Measurements from ENCODE around the gene LANCL2.
"Not testable (repeated sequence)": the region's sequence is repeated elsewhere in the genome, so short reads cannot be mapped to it uniquely, and the experiment has no call there.

The LANCL2 gene

GRCh38 chr7:55405856-55406541 lies 40.9 kb downstream of the LANCL2 start:
- DNase-seq (ENCODE audit: low read depth in 3 of 3) = no peak

DNA sequence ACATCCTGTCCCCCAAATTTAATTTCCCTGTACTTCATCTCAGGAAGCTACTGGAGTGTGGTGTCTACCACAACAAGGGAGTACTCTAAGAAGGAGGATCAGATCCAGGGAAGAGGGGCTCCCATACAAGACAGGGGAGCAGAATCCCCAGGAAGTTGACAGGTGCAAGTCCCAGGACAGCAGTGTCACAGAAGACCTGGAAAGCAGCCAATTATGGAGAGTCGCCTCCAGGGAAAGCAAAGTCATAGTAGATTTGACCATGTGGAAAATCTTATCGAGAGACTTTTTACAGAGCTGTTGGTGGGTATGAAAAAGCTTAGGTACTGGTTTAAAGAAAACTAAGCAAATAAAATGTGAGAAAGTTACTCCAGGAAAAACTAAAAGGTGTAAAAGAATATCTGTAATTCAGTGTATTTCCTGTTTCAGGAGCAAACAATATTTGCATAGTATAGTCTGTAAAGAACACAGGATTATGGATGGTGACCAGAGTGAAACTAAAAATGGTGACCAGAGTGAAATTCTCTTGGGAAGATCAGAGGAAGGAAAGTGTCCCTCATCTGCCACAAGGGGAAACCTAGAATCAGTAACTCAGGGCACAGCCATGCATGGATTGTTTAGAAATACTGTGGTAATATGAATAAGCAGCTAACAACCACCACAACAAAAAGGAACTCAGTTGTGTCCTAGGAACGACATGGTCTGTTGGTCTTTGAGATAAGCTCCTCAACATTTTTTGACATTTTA lies 44.5 kb downstream of the LANCL2 start:
- no peak for DNase-seq (ENCODE audit: low read depth in 3 of 3)

DNA sequence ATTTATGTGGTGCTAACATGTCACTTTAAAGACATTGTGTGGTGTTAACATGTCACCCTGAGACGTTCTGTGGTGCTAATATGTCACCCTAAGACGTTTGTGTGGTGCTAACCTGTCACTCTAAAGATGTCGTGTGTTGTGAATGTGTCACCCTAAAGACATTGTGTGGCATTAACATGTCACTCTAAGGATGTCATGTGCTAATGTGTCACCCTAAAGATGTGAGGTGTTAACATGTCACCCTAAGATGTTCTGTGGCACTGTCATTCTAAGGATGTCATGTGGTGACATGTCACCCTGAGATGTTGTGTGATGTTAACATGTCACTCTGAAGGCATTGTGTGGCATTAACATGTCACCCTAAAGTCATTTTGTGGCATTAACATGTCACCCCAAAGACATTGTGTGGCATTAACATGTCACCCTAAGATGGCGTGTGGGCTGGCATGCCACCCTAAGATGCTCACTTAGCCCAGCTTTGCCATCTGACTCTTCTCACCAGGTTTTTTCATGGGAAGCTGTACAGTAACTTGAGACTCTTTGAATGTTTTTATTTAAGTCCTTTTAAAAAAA lies 45.6 kb downstream of the LANCL2 start:
- DNase-seq (ENCODE audit: low read depth in 3 of 3) = no peak

GRCh38 chr7:55411844-55412243 lies 46.7 kb downstream of the LANCL2 start:
- no peak for DNase-seq (ENCODE audit: low read depth in 3 of 3)

DNA sequence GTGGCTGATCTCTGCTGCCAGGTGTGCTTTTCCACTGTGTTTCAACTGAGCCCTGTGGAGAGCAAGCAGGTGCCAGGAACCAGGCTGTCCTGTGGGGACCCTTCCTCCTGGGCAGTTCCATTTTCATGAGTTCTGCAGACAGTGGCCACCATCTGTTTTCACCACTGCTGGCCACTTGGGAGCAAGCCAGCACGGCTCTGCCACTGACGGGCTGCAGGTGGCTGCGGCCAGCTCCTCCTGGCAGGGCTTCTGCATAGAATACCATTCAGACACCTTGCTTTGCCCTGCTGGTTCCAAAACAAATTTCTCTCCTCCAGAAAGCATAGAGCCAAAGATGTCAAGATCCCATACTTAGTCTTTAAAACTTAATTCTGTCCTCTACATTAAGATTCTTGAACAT lies 48.3 kb downstream of the LANCL2 start:
- no peak for DNase-seq (ENCODE audit: low read depth in 3 of 3)

DNA sequence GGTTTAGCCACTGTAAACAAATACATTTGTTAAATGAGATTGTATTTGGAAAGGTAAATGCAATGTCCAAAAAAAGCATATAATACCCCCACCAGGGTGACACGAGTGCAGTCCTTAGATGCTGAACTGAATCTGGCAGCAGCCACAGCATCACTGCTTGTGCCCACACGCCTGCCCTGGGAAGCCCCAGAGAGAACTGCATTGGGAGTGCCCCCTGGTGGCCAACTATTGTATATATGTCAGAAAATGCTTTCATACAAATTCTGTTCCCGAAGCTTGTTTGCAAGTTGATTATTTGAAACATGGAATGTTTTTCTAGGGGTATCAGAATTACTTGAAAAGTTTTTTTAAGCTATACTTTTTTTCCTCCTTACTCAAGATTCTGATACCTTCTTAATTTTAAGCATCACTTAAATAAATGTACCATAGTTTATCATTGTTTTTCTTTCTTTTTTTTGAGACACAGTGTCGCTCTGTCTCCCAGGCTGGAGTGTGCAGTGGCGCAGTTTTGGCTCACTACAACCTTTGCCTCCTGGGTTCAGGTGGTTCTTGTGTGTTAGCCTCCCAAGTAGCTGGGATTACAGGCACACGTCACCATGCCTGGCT lies 50.1 kb downstream of the LANCL2 start:
- DNase-seq (ENCODE audit: low read depth in 3 of 3) = peak; percentile 58 to 67 (median 65)

GRCh38 chr7:55417456-55417855 lies 52.3 kb downstream of the LANCL2 start:
- not testable (repeated sequence) for DNase-seq (ENCODE audit: low read depth in 3 of 3)

- DNase-seq (ENCODE audit: low read depth in 3 of 3) = no peak
These were observed 55.4 kb downstream of the LANCL2 start for GRCh38 chr7:55420530-55420929.

DNA sequence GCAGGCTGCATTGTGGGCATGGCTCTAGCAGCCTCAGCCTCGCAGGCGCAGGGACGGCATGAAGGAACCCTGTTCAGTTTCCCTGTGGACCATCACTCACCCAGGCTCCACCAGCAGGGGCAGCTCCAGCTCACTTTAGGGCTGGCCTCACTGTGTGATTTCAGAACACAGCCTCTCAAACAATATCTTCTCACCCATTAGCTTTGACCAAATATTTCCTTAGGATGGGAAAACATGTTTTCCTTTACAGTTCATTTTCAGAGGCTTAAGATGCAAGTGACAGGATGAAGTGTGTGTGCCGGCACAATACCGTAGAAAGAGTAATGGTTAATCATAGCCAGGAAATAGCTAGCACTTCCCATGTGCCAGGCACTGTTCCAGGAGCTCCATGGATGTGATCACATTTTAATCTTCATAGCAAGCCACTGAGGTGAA lies 58.2 kb downstream of the LANCL2 start:
- no peak for DNase-seq (ENCODE audit: low read depth in 3 of 3)

DNA sequence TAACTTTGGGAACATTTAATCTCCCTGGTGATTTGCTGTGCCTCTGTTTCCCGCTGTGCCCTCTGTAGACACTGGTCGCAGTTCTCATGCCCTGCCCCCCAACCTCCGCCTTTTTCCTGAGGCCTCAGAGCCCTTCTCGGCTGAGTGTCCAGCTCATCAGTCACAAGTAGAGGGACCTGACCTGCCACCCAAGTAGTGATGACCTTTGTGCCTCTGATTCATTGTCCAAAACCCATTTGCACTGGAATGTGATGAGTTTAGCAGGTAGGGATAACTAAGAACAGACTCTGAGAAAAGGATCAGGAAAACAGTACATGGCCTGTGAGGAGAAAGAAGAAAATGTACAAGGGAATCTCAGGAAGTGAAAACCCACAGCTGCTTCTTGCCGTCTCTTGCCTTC lies 58.8 kb downstream of the LANCL2 start:
- DNase-seq (ENCODE audit: low read depth in 3 of 3) = no peak

DNA sequence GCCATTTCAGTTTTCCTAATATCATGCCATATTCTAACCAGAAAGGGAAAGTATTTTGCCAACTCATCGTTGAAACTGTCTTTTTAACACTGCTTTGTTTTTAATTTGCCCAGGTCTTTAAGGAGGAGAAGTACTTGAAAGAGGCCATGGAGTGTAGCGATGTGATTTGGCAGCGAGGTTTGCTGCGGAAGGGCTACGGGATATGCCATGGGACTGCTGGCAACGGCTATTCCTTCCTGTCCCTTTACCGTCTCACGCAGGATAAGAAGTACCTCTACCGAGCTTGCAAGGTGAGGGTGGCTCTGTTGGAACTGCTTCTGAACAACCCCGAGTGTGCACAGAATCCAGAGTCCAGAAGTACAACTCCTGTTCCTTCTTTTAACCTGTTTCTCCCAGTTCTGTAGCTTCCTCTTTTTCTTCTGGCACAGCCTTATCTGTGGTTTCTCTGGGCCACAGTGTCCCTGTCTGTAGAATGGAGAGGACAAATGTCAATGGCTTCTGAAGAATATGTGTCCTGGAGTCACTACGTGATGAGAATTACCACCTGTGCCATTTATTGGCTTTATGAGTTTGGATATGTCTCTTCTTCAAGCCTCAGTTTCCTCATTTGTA lies 60.1 kb downstream of the LANCL2 start:
- DNase-seq (ENCODE audit: low read depth in 3 of 3) = no peak

DNA sequence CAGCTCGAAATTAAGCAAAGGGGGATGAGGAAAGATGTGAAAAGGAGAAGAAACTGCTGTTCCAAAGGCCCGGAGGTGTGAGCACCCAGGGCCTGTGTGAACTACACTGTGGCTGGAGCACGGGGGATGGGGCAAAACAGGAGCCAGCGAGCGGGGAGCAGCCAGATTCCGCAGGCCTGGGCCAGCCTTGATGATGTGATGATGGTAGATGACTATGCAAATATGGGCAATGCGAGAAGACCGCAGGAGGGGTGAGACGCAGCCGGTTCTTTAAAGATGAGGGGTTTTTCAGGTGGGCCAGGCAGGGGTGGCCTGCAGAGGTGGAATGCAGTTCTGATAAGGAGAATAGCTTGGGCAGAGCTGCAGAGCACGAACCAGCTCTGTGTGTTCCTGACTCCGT lies 61.5 kb downstream of the LANCL2 start:
- DNase-seq (ENCODE audit: low read depth in 3 of 3) = no peak

- no peak for DNase-seq (ENCODE audit: low read depth in 3 of 3)
These were observed 62.2 kb downstream of the LANCL2 start for GRCh38 chr7:55427342-55427741.

DNA sequence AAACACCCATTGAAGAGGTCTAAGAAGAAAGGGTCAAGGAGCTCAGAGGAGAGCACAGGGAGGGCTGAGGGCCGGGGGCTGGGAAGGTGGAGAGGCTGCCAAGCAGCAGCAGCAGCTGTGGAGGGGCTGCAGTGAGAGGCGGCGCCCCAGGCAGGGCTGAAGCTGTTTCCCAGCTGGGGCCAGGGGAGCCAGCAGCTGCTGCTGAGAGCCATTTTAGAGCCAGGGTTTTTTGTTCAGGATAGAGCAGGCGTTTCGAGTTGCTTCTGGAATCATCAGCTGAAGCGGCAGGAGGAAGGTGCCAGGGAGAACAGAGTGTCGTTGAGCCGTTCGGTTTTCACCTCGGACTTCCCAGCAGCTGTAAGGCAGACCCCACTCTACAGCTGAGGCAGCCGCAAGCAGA lies 62.7 kb downstream of the LANCL2 start:
- DNase-seq (ENCODE audit: low read depth in 3 of 3) = no peak

DNA sequence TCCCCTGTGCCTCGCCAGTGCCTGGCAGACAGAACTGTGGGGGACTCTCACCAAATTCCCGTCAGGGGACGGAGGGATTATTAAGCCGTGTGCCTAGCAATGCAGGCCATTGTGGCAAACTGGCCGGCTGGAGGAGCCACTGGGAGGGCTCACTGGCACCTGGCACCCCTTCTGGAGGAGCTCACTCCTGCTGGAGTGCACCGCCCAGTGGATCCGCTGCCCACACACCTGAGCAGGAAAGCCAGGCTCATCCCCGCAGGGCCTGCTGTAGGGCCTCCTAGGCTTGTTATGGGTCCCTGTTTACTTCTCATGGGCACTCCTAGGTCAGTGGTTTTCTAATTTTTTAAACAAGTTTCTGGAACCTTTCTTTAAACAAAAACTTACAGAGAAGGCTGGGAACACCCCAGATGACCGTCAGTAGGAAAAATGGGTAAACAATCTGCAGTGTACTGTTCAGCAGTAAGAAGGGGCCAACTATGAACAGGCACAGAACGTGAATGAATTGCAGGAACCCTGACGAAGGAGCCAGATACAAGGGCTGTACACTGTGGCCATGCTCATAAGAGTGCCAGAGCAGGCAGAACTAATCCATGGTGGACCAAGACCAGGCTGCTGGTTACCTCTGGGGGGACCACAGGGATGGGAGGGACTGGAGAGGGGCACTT lies 64.8 kb downstream of the LANCL2 start:
- no peak for DNase-seq (ENCODE audit: low read depth in 3 of 3)

DNA sequence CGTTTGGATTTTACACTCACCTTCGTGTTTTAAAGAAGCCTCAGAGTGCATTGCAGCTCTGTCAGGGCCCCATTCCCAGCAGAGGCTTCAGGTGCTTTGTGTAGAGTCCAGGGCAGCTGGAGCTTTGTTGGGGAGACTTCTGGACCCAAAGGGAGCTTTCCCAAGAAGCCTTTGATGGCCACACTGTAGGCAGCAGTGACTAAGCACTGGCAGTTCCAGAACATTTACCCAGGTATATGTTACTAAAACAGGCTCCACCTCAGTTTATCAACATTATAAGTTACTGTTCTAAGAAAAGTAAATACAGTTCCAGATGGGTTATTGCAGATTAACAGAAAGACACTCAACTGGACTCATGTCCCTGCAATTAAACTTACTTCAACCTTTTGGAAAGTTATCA lies 66.8 kb downstream of the LANCL2 start:
- no peak for DNase-seq (ENCODE audit: low read depth in 3 of 3)

- DNase-seq (ENCODE audit: low read depth in 3 of 3) = no peak
These were observed 67.4 kb downstream of the LANCL2 start for GRCh38 chr7:55432506-55432905.

DNA sequence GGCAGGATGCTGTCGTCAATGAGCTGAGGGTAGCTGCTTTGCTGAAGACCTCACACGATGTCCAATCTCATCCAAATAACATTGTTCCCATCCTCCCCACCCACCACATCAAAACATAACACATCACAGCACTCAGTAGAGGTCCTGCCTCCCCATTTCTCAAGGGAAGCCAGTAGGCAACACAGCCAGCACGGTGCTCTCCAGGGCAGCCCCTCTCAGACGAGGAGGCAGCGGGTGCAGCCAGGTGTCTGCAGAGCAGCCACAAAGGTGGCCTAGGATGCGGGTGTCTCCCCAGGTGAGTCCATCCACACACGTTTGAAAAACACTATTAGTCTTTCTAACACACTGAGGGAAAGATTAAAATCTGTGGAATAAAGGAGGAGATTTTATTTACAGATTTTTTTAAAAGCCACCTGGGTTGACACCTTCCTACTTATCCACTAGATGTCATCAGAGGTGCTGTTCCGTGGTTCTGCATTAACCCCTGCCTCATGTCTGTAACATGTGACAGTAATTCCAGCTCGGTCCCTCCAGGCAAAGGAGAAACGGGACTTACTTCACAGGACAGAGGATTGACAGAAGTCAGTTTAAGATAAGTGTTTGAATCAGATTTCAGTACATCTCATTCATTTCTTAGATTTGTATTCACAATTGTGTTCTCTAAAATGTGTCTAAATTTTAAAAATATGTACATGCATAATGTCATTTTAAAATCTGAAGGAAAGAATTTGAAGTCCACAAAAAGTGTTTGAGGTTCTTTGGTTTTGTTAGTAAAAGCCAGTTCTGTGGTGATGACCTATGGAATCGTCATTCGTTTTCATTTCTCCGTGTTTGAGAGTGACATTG lies 68.0 kb downstream of the LANCL2 start:
- DNase-seq (ENCODE audit: low read depth in 3 of 3) = no peak

DNA sequence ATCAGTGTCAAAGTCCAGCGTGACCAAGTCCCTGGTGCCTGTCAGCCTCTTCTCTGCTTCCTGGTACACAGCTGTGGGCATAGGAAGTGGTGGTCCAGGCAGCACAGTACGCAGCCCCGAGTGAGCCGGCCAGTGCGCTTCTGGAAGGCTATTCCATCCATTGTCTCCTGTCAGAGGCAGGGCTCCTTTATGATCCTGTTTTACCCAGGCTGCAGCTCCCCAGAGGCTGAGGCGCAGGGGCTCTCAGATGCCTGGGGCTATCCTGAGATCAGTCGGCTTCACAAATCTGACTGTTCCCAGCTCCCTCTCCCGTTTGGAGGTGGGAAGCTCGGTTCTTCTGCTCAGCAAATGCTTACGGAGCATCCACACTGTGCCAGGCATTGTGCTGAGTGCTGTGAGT lies 70.3 kb downstream of the LANCL2 start:
- no peak for DNase-seq (ENCODE audit: low read depth in 3 of 3)

GRCh38 chr7:55436457-55436856 lies 71.3 kb downstream of the LANCL2 start:
- DNase-seq (ENCODE audit: low read depth in 3 of 3) = no peak

- DNase-seq (ENCODE audit: low read depth in 3 of 3) = no peak
These were observed 72.2 kb downstream of the LANCL2 start for GRCh38 chr7:55437375-55437774.

All from stimulated activated CD4-positive, alpha-beta T cell treated with anti-CD3 and anti-CD28 coated beads, TNF-alpha, amount 100 ng/mL, for 4 hours (primary cell).